Measurements from ENCODE around the gene THRB.

THRB gene

GRCh38 chr3:24299246-24299805, 195.3 kb downstream of the THRB start:
- no peak for DNase-seq (ENCODE audit: low spot score)
- TF ChIP-seq CTCF (IDR thresholded peaks at IDR 0.05; ENCODE audit: extremely low read depth, missing control alignments), result no peak

- no peak for DNase-seq (ENCODE audit: low spot score)
- TF ChIP-seq CTCF (IDR thresholded peaks at IDR 0.05; ENCODE audit: extremely low read depth, missing control alignments), result no peak
Observed at GRCh38 chr3:24296441-24297205, 198.0 kb downstream of the THRB start.

DNA sequence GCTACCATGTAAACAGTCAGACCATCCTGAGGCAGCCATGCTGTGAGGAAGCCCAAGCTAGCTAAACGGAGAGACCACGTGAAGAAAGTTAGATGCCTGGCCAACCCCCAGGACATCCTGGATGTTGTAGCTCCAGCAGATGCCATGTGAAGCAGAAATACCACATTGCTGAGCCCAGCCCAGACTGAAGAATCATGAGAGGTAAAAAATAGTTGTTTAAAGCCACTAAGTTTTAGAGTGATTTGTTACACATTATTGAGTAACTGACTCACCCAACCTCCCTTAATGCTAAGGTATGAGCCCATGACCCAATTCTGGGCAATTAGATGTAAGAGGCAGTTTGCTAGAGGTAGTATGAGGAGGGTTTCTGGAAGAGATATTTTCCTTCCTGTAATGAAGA, 200.5 kb downstream of the THRB start:
- no peak for DNase-seq (ENCODE audit: low spot score)

DNA sequence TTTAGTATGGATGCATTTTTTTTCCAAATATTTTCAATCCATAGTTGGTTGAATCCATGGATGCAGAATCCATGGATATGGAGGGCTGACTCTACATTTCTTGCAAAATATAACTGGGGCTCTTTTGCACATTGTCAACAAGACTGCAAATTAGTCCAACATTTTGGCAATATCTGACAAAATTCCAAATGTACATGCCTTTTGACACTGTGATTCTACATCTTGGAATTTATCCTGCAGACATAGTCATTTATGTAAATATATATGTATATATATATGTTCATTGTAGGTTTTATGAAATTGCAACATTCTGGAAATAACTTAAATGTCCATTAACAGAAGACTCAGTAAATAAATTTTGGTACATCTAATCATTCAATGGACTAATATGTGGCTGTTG, 203.0 kb downstream of the THRB start:
- TF ChIP-seq CTCF (IDR thresholded peaks at IDR 0.05; ENCODE audit: extremely low read depth, missing control alignments), result no peak
- no peak for DNase-seq (ENCODE audit: low spot score)

More for the DNA sequence above, 200.5 kb downstream of the THRB start:
- no peak for TF ChIP-seq CTCF (IDR thresholded peaks at IDR 0.05; ENCODE audit: extremely low read depth, missing control alignments)

GRCh38 chr3:24290596-24290995, 204.1 kb downstream of the THRB start:
- DNase-seq (ENCODE audit: low spot score), result no peak
- TF ChIP-seq CTCF (IDR thresholded peaks at IDR 0.05; ENCODE audit: extremely low read depth, missing control alignments), result no peak

DNA sequence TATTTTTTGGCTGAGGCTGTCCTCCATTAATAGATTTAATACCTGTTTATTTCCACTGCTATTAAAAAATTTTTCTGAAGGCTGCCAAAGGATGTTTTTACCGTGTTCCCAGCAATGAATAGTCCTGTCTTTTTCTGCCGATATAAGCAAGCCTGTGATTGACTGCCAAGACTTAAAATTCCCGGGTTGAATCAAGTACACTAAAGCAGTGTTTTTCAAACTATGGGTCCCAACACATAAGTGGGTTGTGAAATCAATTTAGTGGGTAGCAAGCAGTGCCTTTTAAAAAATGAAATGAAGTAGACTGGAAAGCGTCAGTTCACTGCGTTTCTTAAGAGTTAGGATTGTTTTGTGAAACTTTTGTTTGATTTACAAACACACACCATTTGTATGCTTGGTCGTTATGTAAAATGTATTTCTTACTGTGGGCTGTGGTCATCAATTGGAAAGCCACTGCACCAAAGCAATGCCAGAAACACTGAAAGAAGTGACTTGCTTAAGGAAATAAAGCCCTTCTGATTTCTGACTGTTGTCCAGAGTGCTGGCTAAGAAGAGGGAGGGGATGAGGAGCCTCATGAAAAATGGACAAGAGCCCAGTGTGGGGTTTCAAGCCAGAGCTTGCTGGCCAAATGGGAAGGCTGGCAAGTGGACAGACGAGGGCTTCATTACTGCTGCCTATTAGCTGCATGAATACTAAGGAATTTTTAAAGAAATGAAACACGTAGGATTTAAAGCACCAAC, 206.0 kb downstream of the THRB start:
- TF ChIP-seq CTCF (IDR thresholded peaks at IDR 0.05; ENCODE audit: extremely low read depth, missing control alignments), result no peak
- DNase-seq (ENCODE audit: low spot score), result no peak

Data from GM20000 (cell line).